Measurements from ENCODE around the gene FAT1.

- no peak for TF ChIP-seq YY1 (IDR thresholded peaks at IDR 0.05; ENCODE audit: insufficient read depth, insufficient read length)
- no peak for TF ChIP-seq SUZ12 (IDR thresholded peaks at IDR 0.05; ENCODE audit: extremely low read depth, insufficient read depth, insufficient read length)
- TF ChIP-seq ZNF274 (IDR thresholded peaks at IDR 0.05; ENCODE audit: low read depth, low read length): no peak
These were observed 135.2 kb downstream of the FAT1 start for GRCh38 chr4:186588503-186588902.

All from NT2/D1 (cell line).